ENCODE results near the gene CFAP100.

The CFAP100 gene

DNA sequence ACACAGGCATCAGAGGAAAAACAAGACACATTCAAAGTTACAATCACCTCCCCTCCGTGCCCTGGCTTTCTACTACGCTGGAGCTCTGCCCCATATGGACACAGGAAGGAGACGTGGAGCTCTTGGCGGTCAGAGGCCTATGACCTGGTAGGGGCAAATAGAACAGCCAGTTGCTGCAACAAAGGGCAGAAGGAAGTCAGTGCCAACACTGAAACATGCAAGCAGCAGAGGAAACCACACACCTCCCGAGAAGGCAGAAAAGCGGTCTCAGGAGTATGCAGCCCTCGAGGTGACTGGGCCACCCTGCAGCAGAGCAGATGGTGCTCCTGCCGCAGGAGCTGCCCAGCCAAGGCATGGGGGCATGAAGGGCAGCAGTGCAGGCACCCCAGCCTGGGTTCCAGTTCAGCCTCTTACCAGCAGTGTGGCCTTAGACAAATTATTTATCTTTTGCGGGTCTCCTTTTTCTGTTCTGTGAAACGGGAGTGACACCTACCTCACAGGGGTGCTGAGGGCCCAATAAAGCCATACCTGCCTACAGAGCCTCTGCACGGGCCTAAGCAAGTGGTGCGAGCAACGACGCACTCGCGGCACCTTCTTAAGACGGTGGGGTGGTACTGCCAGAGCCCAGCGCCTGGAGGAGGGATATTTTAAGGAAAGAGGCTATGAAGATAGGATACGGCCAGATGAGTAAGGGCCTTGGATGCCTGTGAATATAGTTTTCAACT lies 72.3 kb downstream of the CFAP100 start:
- no peak for FAIRE-seq

DNA sequence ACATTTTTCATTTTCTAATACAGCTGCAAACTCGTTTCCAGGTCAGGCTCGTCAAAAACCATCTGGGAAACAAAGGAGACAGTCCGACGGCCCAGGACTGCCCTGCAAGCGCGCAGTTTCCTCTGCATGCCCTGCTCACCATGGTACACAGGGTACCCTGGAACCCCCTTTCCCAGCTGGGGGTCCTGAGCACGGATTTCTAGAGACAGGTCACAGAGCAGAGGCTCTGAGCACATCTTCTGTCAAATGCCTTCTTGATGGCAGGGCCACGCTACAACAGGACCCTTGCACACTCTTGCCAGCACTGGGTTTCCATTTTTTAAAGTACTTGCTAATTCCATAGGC lies 72.9 kb downstream of the CFAP100 start:
- FAIRE-seq: no peak

DNA sequence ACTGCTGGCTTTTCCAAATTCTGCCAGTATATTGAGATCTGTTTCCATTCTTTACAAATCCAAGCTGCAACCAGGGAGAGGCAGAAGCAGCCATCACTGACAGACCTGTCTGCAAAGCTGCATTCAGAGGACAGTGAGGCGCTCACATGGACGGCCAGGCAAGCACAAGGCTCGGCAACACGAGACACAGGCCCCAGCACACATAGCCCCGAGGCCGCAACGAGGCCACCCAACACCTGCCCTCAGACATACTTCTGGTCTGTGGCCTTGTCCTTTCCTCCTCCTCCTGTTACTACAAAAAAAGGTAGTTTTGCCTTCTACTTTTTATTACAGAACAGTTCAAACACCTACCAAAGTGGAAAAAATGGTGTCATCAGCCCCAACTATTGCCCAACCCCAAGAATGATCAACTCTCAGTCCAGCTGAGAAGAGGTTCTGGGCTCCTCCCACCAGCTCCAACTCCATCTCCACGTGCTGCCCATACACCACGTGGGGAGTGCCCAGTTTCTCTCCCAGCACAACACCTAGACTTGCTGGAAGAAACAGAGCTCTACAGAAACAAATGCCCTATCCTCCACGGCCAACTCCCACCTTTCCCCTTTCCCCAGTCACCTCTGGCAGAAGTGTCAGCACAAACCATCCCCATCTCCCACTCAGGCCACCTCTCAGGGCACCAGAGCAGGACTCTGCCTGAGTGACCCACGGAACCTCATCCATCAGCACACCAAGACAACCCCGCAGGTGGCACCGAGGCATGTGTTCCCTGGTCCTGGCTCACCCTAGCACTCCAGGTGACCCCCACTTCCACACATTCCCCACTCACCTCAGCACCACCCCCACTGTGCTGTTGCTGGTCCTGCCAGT lies 73.6 kb downstream of the CFAP100 start:
- no peak for FAIRE-seq

DNA sequence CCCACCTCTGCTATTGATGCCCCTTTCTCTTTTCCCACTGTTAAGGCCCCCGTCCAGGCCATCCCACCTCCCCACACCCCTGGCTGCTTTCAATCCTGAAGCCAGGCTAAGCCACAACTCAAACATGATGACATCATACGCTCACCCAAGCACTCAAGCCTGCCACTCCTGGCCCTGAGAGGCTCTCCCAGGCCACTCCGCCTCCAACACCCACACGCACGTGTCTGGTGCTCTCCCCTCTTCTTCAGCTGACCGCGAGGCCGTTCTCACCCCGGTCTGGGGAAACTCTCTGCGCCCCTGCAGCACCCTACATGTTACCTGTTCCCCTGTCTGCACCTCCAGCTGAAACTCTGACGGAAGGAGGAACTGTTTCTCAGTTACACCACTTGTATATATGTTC lies 74.8 kb downstream of the CFAP100 start:
- no peak for FAIRE-seq

DNA sequence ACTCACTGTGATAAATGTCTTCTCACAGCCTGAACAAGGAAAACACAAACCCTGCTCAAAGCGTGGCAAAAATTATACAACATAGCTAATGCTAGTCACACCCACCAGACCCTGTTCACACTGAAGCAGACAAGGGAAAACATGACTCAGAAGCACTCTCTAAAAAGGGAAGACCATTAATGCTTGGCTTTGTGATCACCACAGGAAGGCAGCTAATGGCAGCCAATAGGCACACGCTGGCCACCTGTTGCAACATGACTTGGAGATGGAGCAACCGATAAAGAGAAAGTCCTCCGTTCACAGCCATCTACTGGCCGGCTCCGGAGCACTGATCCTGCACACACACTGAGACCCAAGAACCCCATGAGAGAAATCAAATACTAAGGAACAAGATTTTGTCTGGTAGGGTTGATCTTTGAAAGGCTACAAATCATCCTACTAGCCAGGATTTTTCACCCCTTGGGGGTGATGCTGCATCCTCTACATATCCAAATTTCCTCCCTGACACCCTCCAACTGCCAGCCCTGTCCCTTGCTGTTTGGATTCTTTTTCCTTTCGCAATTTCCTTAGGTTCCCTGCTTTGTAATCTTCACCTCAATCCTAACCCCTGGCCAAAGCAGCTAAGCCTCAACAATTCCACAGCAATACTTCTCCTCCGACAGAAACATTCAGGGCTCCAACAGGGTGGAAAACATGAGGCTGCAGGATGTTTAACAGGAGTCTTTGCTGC lies 77.7 kb downstream of the CFAP100 start:
- FAIRE-seq: no peak

DNA sequence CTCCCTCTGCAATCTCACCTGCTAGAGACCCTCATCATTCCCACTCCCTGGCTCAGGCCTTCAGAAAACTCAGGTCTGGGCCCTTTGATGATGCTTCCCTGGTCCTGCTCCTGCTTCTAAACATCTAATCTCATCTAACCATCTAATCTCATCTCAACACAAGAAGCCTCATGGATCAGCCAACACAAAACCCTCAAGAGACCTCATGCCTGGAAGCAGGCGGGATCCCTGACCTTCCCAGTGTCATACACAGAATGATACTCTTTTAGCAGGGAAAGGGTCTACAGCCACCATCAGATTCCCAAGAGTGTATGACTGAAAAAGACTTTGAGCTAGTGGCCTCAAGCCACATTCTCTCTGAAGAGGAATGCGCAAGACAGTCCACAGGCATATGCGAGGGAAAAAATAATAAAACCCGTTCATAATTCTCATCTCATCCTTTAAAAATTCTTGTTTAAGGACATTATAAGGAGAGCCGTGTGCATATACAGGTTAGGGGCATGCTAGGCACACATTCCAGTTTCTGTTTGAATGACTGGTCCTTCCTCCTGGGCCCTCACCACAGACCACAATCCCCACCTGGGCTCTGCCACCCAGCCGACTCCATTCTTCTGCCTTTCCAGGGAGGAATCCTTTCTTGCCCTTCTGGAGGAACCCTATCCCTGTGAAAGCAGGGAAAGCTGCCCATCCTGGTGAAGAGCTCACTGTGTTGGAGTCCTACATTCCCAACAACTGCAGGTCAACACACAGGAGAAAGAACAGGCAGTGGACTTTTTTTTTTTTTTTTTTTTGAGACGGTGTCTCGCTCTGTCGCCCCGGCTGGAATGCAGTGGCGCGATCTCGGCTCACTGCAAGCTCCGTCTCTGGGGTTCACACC lies 78.8 kb downstream of the CFAP100 start:
- FAIRE-seq: no peak

DNA sequence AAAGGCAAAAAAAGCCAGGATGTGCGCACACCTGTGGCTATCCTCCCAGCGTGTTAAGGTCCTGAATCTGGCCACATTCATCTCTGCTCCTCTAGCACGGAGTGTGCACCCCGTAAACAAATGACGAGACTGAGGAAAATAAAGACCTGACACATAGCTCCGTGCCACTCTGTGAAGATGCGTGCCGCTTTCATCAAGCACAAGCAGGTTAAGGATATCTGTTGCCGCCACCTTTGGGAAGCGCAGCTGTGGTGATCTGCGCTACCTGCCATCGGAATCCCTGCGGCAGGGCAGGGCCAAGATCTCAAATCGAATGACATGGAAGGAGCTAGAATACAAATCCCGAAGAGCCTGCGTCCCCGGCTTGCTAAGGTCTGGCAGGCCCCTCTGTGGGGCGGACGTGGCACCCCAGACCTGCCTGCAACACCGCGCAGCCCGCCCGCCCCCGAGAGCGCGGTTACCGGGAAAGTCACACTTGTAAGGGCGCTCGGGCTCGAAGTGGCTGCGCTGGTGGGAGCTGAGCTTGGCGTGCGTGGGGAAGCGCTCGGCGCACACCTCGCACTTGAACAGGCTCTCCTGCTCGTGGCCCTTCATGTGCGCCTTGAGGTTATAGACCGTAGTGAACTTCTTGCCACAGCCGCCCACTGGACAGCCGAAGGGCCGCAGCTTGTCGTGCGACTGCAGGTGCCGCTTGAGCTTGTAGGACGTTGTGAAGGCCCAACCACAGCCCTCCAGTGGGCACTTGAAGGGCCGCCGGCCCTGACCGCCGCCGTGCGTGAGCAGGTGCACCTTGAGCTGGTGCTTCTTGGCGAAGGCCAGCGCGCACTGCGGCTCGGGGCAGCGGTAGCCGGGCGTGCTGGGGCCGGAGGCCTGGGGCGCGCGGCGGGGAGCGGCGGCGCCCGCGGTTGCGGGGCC lies 80.0 kb downstream of the CFAP100 start:
- no peak for FAIRE-seq

DNA sequence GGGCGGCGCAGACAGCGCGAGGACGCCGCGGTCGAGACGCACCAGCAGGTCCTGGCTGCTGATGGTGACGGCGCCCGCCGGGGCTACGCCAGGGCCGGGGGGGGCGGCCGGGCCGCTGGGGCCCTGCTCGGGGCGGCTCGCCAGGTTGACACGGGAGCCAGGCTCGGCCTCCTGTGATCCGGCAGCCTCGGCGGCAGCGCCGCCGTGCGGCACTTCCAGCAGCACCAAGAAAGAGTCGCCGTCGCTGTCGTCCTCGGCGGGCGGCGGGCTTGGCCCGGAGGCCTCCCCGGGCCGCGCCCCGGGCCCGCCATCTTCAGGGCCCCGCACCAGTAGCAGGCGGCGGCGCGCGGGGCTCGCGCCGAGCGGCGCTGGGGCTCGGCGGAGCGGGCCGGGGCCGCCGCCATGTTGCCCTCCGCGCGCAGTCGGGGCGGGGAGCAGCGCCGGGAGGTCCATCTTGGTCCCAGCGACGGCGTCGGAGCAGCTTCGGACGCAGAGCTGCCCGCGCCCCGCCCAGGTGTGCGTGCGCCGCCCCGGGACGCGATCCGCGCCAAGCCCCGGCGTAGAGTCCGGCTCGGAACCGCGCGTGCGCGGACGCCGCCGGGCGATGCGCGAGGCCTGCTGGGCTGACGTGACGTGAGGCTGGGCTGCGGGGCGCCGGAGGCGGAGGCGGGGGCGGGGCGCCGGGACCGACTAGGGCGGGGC lies 80.9 kb downstream of the CFAP100 start, which contains the start of gene ZXDC:
Gene ZXDC, minus strand, starts transcription at position 479 of the 702 bp plus-strand sequence. Its CDS starts 26 bp downstream, at position 453.
- FAIRE-seq: no peak

DNA sequence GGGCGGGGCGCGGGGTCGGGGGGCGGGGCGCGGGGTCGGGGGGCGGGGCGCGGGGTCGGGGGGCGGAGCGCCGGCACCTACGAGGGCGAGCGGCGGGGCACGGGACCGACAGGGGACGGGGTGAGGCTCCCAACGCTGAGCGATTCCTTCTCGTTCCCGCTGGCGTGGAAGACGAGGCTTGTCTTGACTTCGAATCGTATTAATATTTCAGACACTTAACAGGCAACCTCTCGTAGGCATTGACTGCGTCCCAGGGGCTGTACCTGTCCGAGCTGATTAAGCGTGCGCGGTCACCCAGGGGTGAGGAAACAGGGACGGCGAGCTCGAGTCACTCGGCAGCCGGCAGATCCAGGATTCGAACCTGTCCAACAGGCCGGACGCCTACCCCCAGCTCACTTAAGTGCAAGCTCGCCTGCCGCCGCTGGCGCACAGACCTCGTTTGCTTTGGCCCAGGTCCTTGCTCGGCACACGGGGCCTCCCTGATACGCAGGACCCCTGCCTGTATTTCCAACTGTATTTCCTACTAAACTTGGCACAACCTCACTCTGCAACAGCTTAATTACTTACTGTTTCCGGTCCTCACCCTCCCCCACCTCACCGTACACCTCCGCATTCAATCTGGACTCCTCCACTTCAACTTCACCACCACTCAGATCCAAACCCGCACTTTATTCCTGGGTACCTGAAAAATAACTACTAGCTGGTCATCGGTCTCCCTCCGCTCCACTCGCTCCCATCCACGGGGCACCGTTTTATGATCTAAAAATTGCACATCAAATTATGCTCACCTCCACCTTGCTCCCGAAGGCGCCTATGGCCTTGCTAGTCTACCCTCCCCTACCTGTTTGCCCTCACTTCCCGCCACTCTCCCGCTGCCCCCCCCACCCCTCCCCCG lies 81.7 kb downstream of the CFAP100 start:
- FAIRE-seq: no peak

DNA sequence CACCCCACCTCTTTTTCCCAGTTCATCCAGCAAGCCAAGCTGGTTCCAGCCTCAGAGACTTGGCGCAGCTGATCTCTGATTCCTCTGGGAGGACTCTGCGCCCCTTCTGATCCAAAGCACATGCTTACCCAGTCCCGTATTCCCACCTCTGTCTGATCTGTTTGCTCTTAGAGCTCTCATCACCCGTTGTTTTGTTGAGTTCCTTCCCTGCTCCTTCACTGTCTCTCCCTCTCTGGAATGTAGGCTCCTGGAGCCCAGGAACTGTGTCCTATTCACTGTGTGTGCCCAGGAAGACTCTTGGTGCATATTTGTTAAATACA lies 82.3 kb downstream of the CFAP100 start:
- FAIRE-seq: no peak

DNA sequence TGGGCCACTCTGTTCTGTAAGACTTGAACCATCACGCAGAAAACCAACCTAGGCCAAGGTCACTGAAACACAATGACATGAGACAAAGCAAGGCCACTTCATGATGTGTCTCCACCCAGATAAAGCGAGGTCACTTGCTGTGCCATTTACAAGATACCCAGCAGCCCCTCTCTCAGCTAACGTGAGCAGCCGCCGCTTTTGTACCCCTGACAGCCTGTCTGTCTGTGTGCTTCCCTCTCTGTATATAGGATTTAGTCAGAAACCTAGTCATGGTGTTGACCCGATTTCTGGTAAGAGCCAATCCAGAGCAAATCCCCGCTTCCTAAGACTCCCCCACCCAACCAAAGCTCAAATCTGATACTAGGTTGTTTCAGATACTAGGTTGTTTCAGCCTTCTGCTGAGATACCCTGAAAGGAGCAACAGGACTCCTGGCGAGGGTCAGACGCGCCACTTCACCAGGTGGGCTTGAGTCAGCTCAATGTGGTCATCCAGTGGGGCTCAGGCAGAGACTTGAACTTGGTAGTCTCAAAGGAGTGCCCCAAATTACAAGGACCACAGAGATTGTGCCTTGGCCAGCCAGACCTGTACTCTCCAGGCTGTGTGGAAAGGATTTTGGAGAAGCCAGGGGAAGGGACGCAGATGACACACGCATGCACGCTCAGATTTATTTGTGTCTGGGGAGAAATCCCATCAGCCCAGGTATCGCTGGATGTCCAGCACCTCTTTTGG lies 84.0 kb downstream of the CFAP100 start:
- FAIRE-seq: no peak

DNA sequence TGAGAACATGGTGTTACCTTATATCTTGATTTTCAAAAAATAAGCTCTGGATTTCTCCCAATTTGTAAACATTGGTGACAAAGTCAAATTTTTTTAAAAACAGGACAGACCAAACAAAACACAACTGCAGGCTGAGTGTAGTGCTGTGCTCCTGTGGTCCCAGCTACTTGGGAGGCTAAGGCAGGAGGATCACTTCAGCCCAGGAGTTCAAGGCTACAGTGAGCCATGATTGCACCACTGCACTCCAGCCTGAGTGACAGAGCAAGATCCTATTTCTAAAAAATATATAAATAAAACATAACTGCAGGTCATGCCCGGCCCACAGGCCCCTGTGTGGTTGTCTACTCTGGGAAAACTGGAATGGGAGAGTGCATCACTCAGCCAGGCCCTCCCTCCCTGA lies 84.9 kb downstream of the CFAP100 start:
- FAIRE-seq: no peak

DNA sequence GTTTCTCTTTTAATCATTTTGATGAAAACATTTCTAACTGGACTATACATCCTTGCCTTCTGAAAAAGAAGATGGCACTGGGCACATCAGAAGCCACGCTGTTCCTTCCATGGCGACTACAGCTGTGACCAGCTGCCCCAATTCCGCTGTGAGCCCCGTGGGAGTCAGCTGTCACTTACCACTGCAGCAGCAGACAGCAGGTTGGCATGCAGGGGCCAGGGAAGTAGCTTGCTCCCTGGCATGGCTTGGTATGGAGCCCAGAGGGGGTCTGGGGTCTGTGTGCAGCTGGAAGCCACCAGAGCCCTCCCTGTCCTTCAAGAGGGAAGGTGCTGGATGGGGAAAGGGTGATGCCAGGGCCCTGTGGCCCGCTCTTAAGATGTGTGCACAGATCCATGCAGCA lies 85.5 kb downstream of the CFAP100 start:
- FAIRE-seq: no peak

DNA sequence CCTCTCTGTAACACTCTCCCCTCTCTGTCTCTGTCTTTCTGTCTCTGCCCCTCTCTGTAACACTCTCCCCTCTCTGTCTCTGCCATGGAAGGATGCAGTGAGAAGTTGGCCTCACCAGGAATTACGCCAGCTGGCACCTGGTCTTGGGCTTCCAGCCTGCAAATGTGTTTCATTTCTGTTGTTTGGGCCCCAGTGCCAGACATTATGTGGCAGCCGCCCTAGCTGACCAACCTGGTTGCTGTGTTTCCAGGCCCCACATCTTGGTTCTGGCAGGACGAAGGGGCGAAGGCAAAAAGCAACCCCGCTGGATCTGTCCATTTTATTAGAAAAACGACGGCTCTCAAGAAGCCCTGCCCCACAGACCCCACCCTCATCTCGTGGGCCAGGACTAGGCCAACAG lies 86.2 kb downstream of the CFAP100 start:
- no peak for FAIRE-seq

DNA sequence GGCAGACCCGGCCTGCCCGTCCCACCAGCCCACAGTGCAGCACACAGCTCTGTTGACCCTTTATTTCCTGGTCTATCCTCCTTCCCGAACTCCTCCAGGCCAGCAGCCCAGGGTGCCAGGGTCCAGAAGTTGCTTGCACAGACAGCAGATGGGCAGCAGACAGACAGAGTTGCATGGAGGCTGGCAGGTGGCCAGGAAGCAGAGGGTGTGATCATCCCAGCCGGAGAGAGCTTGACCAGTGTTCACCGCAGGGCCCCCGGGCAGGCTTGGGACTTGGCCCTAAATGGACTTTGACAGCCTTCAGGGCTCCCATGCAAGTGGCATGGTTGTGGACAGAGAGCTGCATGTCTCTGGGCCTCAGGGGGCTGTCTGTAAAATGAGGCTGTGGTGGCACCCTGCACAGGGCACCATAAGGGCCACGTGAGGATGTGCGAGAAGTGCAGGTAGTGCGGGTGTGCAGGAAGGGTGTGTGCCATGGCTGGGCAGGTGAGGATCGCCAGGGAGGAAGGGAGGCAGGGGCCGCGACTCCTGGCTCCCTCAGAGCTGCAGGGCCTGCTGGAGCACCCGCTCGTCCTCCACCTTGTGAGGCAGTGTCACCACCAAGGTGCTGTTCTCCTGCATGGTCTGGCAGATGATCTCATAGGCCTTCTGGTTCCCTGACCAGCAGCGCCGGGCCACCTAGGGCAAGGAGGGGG lies 87.2 kb downstream of the CFAP100 start:
- FAIRE-seq: no peak

DNA sequence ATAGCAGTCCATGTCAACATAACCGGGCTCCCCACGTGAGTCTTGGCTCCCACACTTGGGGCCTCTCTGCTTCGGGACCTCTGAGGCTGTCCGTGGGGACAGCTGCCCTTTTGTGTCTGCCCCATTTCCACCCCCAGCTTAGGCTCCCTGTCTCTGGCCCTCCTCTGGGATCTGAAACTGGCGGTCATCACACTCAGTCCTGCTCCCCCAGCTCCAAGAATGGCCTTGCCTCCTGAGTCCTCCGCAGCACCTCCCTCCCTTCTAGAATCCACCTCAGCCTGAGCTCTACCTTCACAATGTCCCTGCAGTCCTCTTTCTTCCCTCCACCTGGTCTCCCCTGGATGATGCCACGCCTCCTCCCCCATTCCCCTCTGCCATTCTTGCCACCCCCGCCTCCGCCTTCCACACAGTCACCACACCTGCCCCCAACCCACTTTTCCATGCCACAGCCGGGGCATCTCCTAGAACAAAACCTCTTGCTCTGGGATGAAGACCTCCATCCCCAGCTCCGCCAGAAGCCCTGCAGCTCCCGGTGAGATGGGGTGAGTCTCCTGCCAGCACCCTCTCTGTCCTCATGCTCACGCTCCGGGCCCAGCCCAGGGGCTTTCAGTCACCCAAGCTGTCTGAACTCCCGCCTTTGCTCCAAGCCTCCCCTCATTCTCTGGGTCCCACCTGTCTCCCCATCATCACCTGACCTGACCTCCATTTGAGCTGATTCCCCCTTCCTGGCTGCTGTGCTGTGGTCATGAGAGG lies 88.0 kb downstream of the CFAP100 start:
- no peak for FAIRE-seq

DNA sequence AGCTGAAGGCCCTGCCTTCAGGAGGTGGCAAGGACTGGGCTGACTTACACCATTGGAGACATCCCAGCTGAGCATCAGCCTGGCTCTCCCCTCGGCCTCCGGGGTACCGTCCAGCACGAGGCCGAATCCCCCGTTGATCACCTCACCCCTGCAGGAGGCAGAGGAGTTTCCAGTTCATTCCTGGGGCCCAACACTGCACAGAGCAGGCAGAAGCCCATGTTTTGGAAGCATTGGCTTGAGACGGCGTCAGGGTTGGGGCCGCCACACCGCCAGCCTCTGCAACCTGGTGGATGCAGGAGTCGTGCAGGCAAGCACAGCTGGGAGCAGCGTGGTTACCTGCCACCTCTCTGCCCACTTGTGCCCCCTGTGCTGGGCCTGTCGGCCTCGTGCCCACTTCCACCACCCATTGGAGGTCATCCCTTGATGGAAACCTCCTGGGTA lies 88.6 kb downstream of the CFAP100 start:
- FAIRE-seq: no peak

DNA sequence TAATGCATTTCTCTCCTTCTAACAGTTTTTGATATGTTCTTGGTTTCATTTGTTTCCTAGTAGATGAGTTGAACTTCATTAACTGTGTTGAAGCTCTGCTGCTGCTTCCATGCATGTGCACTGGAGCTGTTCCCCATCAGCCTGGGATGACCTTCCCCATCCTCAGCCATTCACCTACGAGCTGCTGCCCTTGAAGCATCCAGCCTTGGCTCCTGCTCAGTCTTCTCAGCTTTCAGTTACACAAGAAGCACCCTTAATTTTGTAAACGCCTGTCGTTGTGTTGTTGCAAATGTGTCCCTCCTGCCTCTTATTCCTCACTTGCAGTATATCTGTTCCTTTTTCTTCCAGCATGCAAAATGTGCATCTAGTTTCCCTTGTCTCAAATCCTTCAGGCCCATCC lies 89.4 kb downstream of the CFAP100 start:
- no peak for FAIRE-seq
